Neural progenitor cell (in vitro differentiated cells): ENCODE measurements around the gene TNXB.

Experiments
- CTCF ChIP-seq: fragments of 200-600 bp; sonication (generic); IDR thresholded peaks from 2 replicates; pipeline ENCODE4 v1.5.1; 2017; ENCODE audit warnings: antibody characterized with exemption, mild to moderate bottlenecking
- EZH2 ChIP-seq: fragments of 200-600 bp; sonication (generic); IDR thresholded peaks from 2 replicates; pipeline ENCODE4 v1.6.1; 2017; ENCODE audit warnings: antibody characterized with exemption, mild to moderate bottlenecking, moderate library complexity

GRCh38 chr6:32105433-32105832 is 3.7 kb downstream of the TNXB start:
- no peak for TF ChIP-seq CTCF
- no peak for TF ChIP-seq EZH2
